H9 (cell line): ENCODE results near the gene ADAM19. TPM values are rescaled to one million over a fixed set of nuclear protein-coding genes. Genes with fewer than 3 reads are reported as not detected.

Source experiments
- DNase-seq: peaks from one replicate; pipeline ENCODE4 v3.0.0-alpha.2; 2017
- H2AFZ ChIP-seq: one replicate; pipeline ENCODE4 v1.6.1; 2013; ENCODE audit warnings: mild to moderate bottlenecking, low read length, control low read depth, moderate library complexity
- H2AK5ac ChIP-seq: 2 replicates; pipeline ENCODE4 v1.6.1; 2013; ENCODE audit warnings: low read length, control low read depth, mixed read lengths; ENCODE audit not compliant: insufficient read length
- H2BK120ac ChIP-seq: one replicate; pipeline ENCODE4 v1.6.1; 2013; ENCODE audit warnings: low read depth, mild to moderate bottlenecking, low read length, control low read depth, inconsistent platforms; ENCODE audit not compliant: poor library complexity, severe bottlenecking
- H2BK12ac ChIP-seq: 2 replicates; pipeline ENCODE4 v1.6.1; 2013; ENCODE audit warnings: low read length, control low read depth, mixed read lengths, low read depth; ENCODE audit not compliant: insufficient read length
- H2BK15ac ChIP-seq: 2 replicates; pipeline ENCODE4 v1.6.1; 2013; ENCODE audit warnings: low read depth, low read length, control low read depth
- H2BK20ac ChIP-seq: one replicate; pipeline ENCODE4 v1.6.1; 2013; ENCODE audit warnings: low read depth, mild to moderate bottlenecking, low read length, control low read depth, inconsistent platforms; ENCODE audit not compliant: poor library complexity, severe bottlenecking
- H2BK5ac ChIP-seq: 2 replicates; pipeline ENCODE4 v1.6.1; 2013; ENCODE audit warnings: low read length, control low read depth, mixed read lengths; ENCODE audit not compliant: insufficient read length
- H3K14ac ChIP-seq: 2 replicates; pipeline ENCODE4 v1.6.1; 2013; ENCODE audit warnings: low read length, control low read depth; ENCODE audit not compliant: insufficient read depth
- H3K18ac ChIP-seq: 2 replicates; pipeline ENCODE4 v1.6.1; 2013; ENCODE audit warnings: low read depth, mild to moderate bottlenecking, mixed read lengths, low read length, control low read depth; ENCODE audit not compliant: insufficient read length
- H3K23ac ChIP-seq: 2 replicates; pipeline ENCODE4 v1.6.1; 2013; ENCODE audit warnings: low read length, control low read depth, mixed read lengths, low read depth; ENCODE audit not compliant: insufficient read length
- H3K23me2 ChIP-seq: 2 replicates; pipeline ENCODE4 v1.6.1; 2013; ENCODE audit warnings: low read depth, mild to moderate bottlenecking, mixed read lengths, low read length, control low read depth; ENCODE audit not compliant: insufficient read length, poor library complexity, severe bottlenecking
- H3K27ac ChIP-seq: 2 replicates; pipeline ENCODE4 v1.5.1; 2013; ENCODE audit warnings: low read length, control low read depth, mixed read lengths, low read depth; ENCODE audit not compliant: insufficient read length
- H3K27me3 ChIP-seq: 2 replicates; pipeline ENCODE4 v1.6.1; 2013; ENCODE audit warnings: low read length, control low read depth, inconsistent platforms; ENCODE audit not compliant: insufficient read depth
- H3K4ac ChIP-seq: 2 replicates; pipeline ENCODE4 v1.6.1; 2013; ENCODE audit warnings: low read depth, mild to moderate bottlenecking, control low read depth, inconsistent platforms, low read length, moderate library complexity
- H3K4me1 ChIP-seq: 2 replicates; pipeline ENCODE4 v1.6.1; 2013; ENCODE audit warnings: low read length, control low read depth, inconsistent platforms; ENCODE audit not compliant: insufficient read depth
- H3K4me2 ChIP-seq: 2 replicates; pipeline ENCODE4 v1.6.1; 2013; ENCODE audit warnings: low read length, control low read depth, mixed read lengths; ENCODE audit not compliant: insufficient read length, insufficient read depth
- H3K56ac ChIP-seq: 2 replicates; pipeline ENCODE4 v1.6.1; 2013; ENCODE audit warnings: low read depth, mild to moderate bottlenecking, mixed read lengths, low read length, control low read depth; ENCODE audit not compliant: insufficient read length
- H3K79me1 ChIP-seq: 2 replicates; pipeline ENCODE4 v1.6.1; 2013; ENCODE audit warnings: low read depth, mild to moderate bottlenecking, moderate library complexity, low read length, control low read depth, inconsistent platforms; ENCODE audit not compliant: insufficient read depth, poor library complexity, severe bottlenecking
- H3K79me2 ChIP-seq: 2 replicates; pipeline ENCODE4 v1.6.1; 2013; ENCODE audit warnings: low read length, control low read depth, inconsistent platforms; ENCODE audit not compliant: insufficient read depth
- H3K9ac ChIP-seq: 2 replicates; pipeline ENCODE4 v1.6.1; 2013; ENCODE audit warnings: low read length, control low read depth, mixed read lengths; ENCODE audit not compliant: insufficient read length; ENCODE audit errors: extremely low read depth
- H3K9me3 ChIP-seq: one replicate; pipeline ENCODE4 v1.6.1; 2013; ENCODE audit warnings: low read depth, low read length, inconsistent platforms; ENCODE audit not compliant: control insufficient read depth
- H3T11ph ChIP-seq: one replicate; pipeline ENCODE4 v1.6.1; 2013; ENCODE audit warnings: mild to moderate bottlenecking, low read length, control low read depth, inconsistent platforms
- H4K20me1 ChIP-seq: one replicate; pipeline ENCODE4 v1.6.1; 2013; ENCODE audit not compliant: control insufficient read depth, insufficient read length, insufficient read depth
- H4K5ac ChIP-seq: 2 replicates; pipeline ENCODE4 v1.6.1; 2013; ENCODE audit warnings: low read depth, mild to moderate bottlenecking, mixed read lengths, low read length, control low read depth; ENCODE audit not compliant: insufficient read length
- H4K8ac ChIP-seq: replicated peaks from 2 replicates; pipeline ENCODE4 v1.6.1; 2013; ENCODE audit warnings: low read length, control low read depth, mixed read lengths, low read depth; ENCODE audit not compliant: insufficient read length
- H4K91ac ChIP-seq: 2 replicates; pipeline ENCODE4 v1.6.1; 2013; ENCODE audit warnings: low read depth, mild to moderate bottlenecking, moderate library complexity, mixed read lengths, low read length, control low read depth; ENCODE audit not compliant: insufficient read length
- H3K27ac Mint-ChIP-seq, 3 experiments: 2 replicates in 2 of 3; 3 replicates in 1 of 3; pipeline ENCODE4 v1.8.0; 2020 to 2021; ENCODE audit warnings: mixed read lengths in 3 of 3, mild to moderate bottlenecking in 1 of 3, moderate library complexity in 1 of 3
- H3K27me3 Mint-ChIP-seq: 2 replicates; pipeline ENCODE4 v1.8.0; 2021; ENCODE audit warnings: low read depth, mild to moderate bottlenecking, moderate library complexity, mixed read lengths
- H3K36me3 Mint-ChIP-seq, 3 experiments: 2 replicates in 2 of 3; 3 replicates in 1 of 3; pipeline ENCODE4 v1.8.0; 2020 to 2021; ENCODE audit warnings: low read depth in 3 of 3, mixed read lengths in 3 of 3; ENCODE audit not compliant: insufficient read depth in 1 of 3
- H3K4me1 Mint-ChIP-seq, 2 experiments: 2 replicates each; pipeline ENCODE4 v1.8.0; 2020; ENCODE audit warnings: mixed read lengths in 2 of 2
- H3K4me3 Mint-ChIP-seq, 2 experiments: 2 replicates in 1 of 2; 3 replicates in 1 of 2; pipeline ENCODE4 v1.8.0; 2020 to 2021; ENCODE audit warnings: mild to moderate bottlenecking in 2 of 2, mixed read lengths in 2 of 2, moderate library complexity in 1 of 2
- H3K9me3 Mint-ChIP-seq, 2 experiments: 2 replicates in 1 of 2; 3 replicates in 1 of 2; pipeline ENCODE4 v1.8.0; 2020; ENCODE audit warnings: mild to moderate bottlenecking in 2 of 2, mixed read lengths in 2 of 2, moderate library complexity in 1 of 2
- WGBS: extraction: QIAGEN DNeasy Blood & Tissue Kit; methylation state at CpG from one replicate; pipeline ENCODE4 v1.1.7; 2013; ENCODE audit warnings: missing lambda C conversion rate, low lambda C conversion rate, mixed read lengths; ENCODE audit not compliant: insufficient read length; ENCODE audit errors: extremely low coverage; 5-methylcytosine and 5-hydroxymethylcytosine counted together
- total RNA-seq: library from RNA; stranded (reverse); gene quantifications from 2 replicates; pipeline ENCODE4 v1.2.1, GENCODE V29; 2021
- TF ChIP-seq, protein P1 (sequence below): fragments of 200-600 bp; sonication (generic); conservative IDR thresholded peaks from 3 replicates; pipeline ENCODE4 v1.8.0; 2021; ENCODE audit warnings: antibody characterized with exemption, mild to moderate bottlenecking

Gene ADAM19
- total RNA-seq, 1 experiment from 2014 or later, result 9.9 TPM

DNA sequence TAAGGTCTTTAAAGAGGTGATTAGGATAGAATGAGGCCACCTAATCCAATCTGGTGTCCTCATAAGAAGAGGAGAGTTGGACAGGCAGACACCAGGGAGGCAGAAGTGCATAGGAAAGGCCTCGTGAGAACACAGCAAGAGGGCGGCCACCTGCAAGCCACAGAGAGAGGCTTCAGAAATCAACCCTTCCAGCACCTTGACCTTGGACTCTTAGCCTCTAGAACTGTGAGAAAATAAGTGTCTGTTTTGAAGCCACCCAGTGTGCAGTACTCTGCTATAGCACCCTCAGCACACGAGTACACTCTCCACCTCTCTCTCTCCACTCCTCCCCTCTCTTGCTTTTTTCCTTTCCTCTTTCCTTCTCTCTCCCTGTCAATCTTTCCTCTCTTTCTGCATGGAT is 88.7 kb downstream of the ADAM19 start:
- Mint-ChIP-seq H3K4me1 (no peaks in the 10 kb centered on the region), H3K27ac (no peak overlapping the region), H3K4me3 (no peak overlapping the region), H3K27me3 (no peaks in the 10 kb centered on the region), H3K36me3 (peaks cover 3 to 27% (median 17%) of the 10 kb centered on the region in 3 experiments; a peak in 6 of 7 replicates), H3K9me3 (no peaks in the 10 kb centered on the region)
- Histone ChIP-seq H2BK12ac (no peak overlapping the region), H3K23me2 (no peaks in the 10 kb centered on the region), H3K18ac (no peak overlapping the region), H2BK20ac (no peak overlapping the region), H3K4ac (no peak overlapping the region), H3K9me3 (no peaks in the 10 kb centered on the region), H2AFZ (no peak overlapping the region), H4K5ac (no peak overlapping the region), H2AK5ac (no peak overlapping the region), H3K23ac (no peak overlapping the region), H3T11ph (no peak overlapping the region), H4K20me1 (no peaks in the 10 kb centered on the region), H3K27me3 (no peaks in the 10 kb centered on the region), H4K8ac (no peak overlapping the region), H2BK5ac (no peak overlapping the region), H2BK15ac (no peak overlapping the region), H3K9ac (no peak overlapping the region), H3K4me2 (no peak overlapping the region), H3K14ac (no peak overlapping the region), H3K56ac (no peak overlapping the region), H3K79me1 (no peaks in the 10 kb centered on the region), H3K27ac (no peak overlapping the region), H3K79me2 (no peaks in the 10 kb centered on the region), H3K4me1 (no peaks in the 10 kb centered on the region), H4K91ac (no peak overlapping the region), H2BK120ac (no peak overlapping the region)
- WGBS, result no CpG with 5 or more reads among the region's 3 CpGs
- TF ChIP-seq, protein P1, sequence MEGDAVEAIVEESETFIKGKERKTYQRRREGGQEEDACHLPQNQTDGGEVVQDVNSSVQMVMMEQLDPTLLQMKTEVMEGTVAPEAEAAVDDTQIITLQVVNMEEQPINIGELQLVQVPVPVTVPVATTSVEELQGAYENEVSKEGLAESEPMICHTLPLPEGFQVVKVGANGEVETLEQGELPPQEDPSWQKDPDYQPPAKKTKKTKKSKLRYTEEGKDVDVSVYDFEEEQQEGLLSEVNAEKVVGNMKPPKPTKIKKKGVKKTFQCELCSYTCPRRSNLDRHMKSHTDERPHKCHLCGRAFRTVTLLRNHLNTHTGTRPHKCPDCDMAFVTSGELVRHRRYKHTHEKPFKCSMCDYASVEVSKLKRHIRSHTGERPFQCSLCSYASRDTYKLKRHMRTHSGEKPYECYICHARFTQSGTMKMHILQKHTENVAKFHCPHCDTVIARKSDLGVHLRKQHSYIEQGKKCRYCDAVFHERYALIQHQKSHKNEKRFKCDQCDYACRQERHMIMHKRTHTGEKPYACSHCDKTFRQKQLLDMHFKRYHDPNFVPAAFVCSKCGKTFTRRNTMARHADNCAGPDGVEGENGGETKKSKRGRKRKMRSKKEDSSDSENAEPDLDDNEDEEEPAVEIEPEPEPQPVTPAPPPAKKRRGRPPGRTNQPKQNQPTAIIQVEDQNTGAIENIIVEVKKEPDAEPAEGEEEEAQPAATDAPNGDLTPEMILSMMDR, result no peak
- DNase-seq, result no peak
